ENCODE data around the gene RGL1.

GRCh38 chr1:183841950-183842794, 37.3 kb downstream of the RGL1 start:
- no peak for TF ChIP-seq CTCF (conservative IDR thresholded peaks at IDR 0.05; ENCODE audit: low read depth, low read length)
- TF ChIP-seq EZH2 (IDR thresholded peaks at IDR 0.05; ENCODE audit: borderline replicate concordance, low read depth, low read length, poor library complexity, severe bottlenecking), result no peak

All from A673 (cell line).